ENCODE data around the gene MARCHF3.

DNA sequence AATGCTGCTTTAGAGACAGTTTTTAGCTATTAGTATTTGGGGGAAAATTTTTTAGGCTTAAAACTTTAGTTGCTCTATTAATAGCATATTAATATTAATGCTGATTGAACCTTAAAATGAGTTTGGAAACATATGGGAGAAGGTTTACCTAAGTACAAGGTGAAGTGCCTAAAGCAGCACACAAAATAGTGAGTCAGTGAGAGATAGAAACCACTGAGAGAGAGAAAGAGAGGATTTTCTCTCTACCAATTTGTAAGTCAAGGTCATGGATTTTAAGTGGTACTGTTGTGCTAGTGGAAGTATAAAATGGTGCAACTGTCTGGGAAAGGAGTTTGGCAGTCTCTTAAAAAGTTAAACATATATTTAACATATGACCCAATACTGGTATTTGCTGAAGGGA lies 64.9 kb downstream of the MARCHF3 start:
- TF ChIP-seq, protein P1, sequence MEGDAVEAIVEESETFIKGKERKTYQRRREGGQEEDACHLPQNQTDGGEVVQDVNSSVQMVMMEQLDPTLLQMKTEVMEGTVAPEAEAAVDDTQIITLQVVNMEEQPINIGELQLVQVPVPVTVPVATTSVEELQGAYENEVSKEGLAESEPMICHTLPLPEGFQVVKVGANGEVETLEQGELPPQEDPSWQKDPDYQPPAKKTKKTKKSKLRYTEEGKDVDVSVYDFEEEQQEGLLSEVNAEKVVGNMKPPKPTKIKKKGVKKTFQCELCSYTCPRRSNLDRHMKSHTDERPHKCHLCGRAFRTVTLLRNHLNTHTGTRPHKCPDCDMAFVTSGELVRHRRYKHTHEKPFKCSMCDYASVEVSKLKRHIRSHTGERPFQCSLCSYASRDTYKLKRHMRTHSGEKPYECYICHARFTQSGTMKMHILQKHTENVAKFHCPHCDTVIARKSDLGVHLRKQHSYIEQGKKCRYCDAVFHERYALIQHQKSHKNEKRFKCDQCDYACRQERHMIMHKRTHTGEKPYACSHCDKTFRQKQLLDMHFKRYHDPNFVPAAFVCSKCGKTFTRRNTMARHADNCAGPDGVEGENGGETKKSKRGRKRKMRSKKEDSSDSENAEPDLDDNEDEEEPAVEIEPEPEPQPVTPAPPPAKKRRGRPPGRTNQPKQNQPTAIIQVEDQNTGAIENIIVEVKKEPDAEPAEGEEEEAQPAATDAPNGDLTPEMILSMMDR (IDR thresholded peaks at IDR 0.05; ENCODE audit: extremely low read depth in 1 of 2, insufficient read depth in 1 of 2, low read depth in 1 of 2, low read length in 2 of 2), result no peak
- TF ChIP-seq EZH2 (IDR thresholded peaks at IDR 0.05; ENCODE audit: borderline replicate concordance, low read depth, low read length, severe bottlenecking) (no peak), POLR2AphosphoS5 (IDR thresholded peaks at IDR 0.05; ENCODE audit: insufficient read depth, low read depth, low read length) (no peak), GATA2 (IDR thresholded peaks at IDR 0.05; ENCODE audit: insufficient read depth, insufficient read length, low read depth, low read length) (no peak), POLR2A (IDR thresholded peaks at IDR 0.05; ENCODE audit: low read depth, low read length) (no peak), MYC (IDR thresholded peaks at IDR 0.05; ENCODE audit: low read depth, low read length) (no peak), FOS (IDR thresholded peaks at IDR 0.05; ENCODE audit: borderline replicate concordance, insufficient read depth, low read length) (no peak), JUN (IDR thresholded peaks at IDR 0.05; ENCODE audit: borderline replicate concordance, insufficient read depth, insufficient read length, low read depth) (no peak)
- TF ChIP-seq, protein P2, sequence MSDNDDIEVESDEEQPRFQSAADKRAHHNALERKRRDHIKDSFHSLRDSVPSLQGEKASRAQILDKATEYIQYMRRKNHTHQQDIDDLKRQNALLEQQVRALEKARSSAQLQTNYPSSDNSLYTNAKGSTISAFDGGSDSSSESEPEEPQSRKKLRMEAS (IDR thresholded peaks at IDR 0.05; ENCODE audit: insufficient read depth, insufficient read length), result no peak

Measured in endothelial cell of umbilical vein (primary cell).